Measurements from ENCODE around the gene MYMK.

The MYMK gene

GRCh38 chr9:133551446-133551845, 26.7 kb upstream of the MYMK start:
- DNase-seq (ENCODE audit: low spot score): no peak
- no peak for TF ChIP-seq CTCF (IDR thresholded peaks at IDR 0.05; ENCODE audit: extremely low read depth, insufficient read depth, missing control alignments)
- in situ Hi-C loops (cut with MboI; ENCODE audit: low pct_unique_long_range_greater_than_20kb, low sequenced_read_pairs, unreplicated experiment): no loop called here

GRCh38 chr9:133547116-133547515, 22.4 kb upstream of the MYMK start:
- no peak for TF ChIP-seq CTCF (IDR thresholded peaks at IDR 0.05; ENCODE audit: extremely low read depth, insufficient read depth, missing control alignments)
- no peak for DNase-seq (ENCODE audit: low spot score)
- in situ Hi-C loops (cut with MboI; ENCODE audit: low pct_unique_long_range_greater_than_20kb, low sequenced_read_pairs, unreplicated experiment): loop anchor here (25.0 kb wide), 2 partner anchors 190 to 465 kb away; partner anchors contain the start of gene SARDH

- in situ Hi-C loops (cut with MboI; ENCODE audit: low pct_unique_long_range_greater_than_20kb, low sequenced_read_pairs, unreplicated experiment): loop anchor here (25.0 kb wide), 2 partner anchors 191 to 466 kb away; partner anchors contain the start of gene SARDH
- no peak for DNase-seq (ENCODE audit: low spot score)
- no peak for TF ChIP-seq CTCF (IDR thresholded peaks at IDR 0.05; ENCODE audit: extremely low read depth, insufficient read depth, missing control alignments)
Observed at GRCh38 chr9:133546287-133546680, 21.5 kb upstream of the MYMK start.

- in situ Hi-C loops (cut with MboI; ENCODE audit: low pct_unique_long_range_greater_than_20kb, low sequenced_read_pairs, unreplicated experiment): loop anchor here (25.0 kb wide), 2 partner anchors 192 to 467 kb away; partner anchors contain the start of gene SARDH
- no peak for DNase-seq (ENCODE audit: low spot score)
- TF ChIP-seq CTCF (IDR thresholded peaks at IDR 0.05; ENCODE audit: extremely low read depth, insufficient read depth, missing control alignments): no peak
Observed at GRCh38 chr9:133545494-133546286, 20.9 kb upstream of the MYMK start.

- no peak for DNase-seq (ENCODE audit: low spot score)
- in situ Hi-C loops (cut with MboI; ENCODE audit: low pct_unique_long_range_greater_than_20kb, low sequenced_read_pairs, unreplicated experiment): loop anchor here (25.0 kb wide), 2 partner anchors 193 to 468 kb away; partner anchors contain the start of gene SARDH
Observed at GRCh38 chr9:133543772-133544467, 19.2 kb upstream of the MYMK start.

More at GRCh38 chr9:133543772-133544467, 19.2 kb upstream of the MYMK start:
- no peak for TF ChIP-seq CTCF (IDR thresholded peaks at IDR 0.05; ENCODE audit: extremely low read depth, insufficient read depth, missing control alignments)
